Vein endothelial cell (primary cell): Measurements from ENCODE around the gene B4GALT2. TPM values are rescaled to one million over a fixed set of nuclear protein-coding genes. Genes with fewer than 3 reads are reported as not detected.

ENCODE experiments used
- total RNA-seq: library from RNA; depleted of rRNA; stranded (reverse); fragments of >200 nt; gene quantifications from 2 replicates; pipeline ENCODE4 v1.2.3, GENCODE V29; 2012

Gene B4GALT2, protein sequence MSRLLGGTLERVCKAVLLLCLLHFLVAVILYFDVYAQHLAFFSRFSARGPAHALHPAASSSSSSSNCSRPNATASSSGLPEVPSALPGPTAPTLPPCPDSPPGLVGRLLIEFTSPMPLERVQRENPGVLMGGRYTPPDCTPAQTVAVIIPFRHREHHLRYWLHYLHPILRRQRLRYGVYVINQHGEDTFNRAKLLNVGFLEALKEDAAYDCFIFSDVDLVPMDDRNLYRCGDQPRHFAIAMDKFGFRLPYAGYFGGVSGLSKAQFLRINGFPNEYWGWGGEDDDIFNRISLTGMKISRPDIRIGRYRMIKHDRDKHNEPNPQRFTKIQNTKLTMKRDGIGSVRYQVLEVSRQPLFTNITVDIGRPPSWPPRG
- total RNA-seq, result 93.0 and 109 TPM in 2 replicates

DNA sequence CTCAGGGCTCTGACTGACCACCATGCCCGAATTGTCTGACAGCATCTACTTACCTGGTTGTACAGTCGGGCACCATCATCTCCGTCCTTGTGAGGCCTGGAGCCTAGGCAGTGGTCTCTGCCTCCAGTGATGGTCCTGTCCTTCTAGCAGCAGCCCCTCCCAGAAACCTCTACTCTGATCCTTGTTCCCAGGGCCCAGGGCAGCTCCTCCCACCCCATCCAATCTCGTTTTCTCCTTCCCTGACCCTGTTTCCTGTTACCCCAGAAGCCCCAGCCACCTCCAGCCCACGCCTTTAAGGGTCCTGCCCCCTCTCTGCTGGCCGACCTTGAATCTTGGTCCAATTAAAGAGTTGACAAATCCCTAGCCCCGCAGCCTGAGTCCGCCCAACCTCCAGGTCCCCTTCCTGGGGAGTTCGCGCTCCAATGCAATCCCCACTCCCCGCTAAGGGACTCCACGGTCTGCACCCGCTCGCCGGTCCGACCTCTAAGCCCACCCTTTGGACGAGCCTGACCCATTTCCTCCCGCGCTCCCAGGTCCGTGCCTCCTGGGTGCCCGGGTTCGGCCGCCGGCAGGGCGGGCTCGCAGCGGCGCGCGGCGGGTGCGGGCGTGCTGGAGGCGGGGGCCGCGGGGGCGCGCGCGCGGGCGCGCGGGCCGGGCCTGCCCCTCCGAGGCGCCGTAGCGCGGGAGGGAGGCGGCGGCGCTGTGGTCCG lies at the start of gene B4GALT2:
Gene B4GALT2, plus strand, starts transcription at position 660 of the 710 bp plus-strand sequence. CDS start 1,951 bp downstream, outside the sequence.

DNA sequence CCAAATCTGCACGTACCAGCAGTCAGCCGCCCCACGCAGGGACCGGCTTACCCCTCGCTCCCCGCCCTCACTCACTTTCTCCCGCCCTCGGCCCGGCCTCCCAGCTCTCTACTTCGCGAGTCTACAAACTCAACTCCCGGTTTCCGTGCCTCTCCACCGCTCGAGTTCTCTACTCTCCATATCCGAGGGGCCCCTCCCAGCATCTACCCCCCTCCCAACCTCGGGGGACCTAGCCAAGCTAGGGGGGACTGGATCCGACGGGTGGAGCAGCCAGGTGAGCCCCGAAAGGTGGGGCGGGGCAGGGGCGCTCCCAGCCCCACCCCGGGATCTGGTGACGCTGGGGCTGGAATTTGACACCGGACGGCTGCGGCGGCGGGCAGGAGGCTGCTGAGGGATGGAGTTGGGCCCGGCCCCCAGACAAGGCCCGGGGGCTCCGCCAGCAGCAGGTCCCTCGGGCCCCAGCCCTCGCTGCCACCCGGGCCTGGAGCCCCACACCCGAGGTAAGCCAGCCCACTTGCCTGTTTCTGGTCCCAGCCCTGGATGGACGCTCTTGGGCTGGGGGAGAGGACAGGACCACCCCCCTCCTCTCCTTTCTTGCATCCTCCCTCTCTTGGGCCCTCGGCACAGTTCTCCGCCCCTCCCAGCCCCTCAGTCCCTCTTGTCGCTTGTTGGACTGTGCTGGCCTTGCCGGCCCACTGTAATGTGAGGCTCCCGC lies 45.5 kb upstream of the B4GALT2 start, which contains the start of gene ARTN:
Gene ARTN, plus strand, starts transcription at position 416 of the 715 bp plus-strand sequence. CDS start 1,856 bp downstream, outside the sequence.

DNA sequence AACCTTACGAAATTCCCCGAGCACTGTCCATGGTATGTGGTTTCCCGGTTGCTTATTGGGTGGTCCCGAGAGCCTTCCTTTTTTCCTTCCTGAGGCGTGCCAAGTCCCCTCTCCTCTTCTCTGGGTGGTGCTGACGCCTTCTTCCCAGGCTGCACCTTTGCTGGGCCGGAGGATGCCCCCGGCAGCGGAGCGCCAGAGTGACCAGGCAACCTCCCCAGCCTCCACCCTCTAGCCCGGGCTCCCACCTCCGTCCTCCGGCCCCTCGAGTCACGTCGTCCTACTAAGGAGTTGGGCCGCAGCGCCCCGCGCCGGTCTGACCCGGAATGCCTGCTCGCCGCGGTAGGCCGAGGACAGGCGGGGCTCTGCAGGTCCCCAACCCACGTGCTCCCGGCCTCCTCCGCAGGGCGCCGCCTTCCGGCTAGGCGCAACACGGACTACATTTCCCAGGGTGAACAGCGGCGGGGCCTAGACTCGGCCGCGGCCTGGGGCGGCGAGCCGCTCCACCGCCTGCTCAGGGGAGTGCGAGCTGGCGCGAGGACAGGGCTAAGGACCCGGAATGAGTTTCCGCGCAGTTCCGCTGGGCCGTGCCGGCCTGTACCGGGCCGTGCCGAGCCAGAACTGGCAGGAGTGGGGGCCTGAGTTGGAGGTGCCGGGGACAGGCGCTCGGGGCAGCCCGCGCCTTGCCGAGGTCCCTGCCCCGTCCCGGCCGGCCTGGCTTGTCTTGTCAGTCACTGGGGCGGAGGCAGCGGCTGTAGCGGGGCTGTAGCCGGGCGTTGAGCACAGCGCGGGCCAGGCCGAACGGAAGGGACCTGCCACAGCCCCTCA lies 32.6 kb upstream of the B4GALT2 start, which contains the start of gene IPO13:
Gene IPO13, plus strand, starts transcription at position 715 of the 825 bp plus-strand sequence. CDS start 651 bp downstream, outside the sequence.

DNA sequence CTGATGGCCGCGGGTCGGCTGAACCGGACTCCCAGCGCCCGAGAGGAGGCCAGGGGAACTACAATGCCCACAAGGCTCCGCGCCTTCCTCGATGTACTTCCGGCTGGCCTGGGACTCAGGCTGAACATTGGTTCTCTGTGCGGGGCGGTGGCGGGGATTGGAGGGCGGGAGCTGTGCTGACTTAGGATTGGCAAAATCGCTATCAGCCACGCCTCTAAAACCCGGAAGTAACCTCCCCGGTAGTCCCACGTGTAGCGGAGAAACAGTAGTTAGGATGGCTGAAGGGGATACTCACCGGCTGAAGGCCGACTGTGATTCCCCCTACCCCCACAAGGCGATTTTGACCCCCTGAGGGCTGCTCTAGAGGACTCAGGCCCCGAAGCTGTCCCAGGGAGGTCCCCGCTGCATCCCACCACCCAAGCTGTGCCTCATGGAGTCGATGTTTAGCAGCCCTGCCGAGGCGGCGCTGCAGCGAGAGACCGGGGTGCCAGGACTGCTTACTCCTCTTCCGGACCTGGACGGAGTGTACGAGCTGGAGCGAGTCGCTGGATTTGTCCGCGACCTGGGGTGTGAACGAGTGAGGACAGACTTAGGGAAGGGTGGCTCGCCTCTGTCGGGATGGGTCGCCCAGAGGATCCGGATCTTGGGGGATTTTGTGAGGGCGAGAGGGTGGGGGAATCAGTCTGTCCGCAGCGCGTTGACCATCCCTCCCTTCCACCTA lies 9.1 kb upstream of the B4GALT2 start, which contains the start of gene DPH2:
Gene DPH2, plus strand, starts transcription at position 265 of the 721 bp plus-strand sequence. Its CDS starts 166 bp downstream, at position 431.

DNA sequence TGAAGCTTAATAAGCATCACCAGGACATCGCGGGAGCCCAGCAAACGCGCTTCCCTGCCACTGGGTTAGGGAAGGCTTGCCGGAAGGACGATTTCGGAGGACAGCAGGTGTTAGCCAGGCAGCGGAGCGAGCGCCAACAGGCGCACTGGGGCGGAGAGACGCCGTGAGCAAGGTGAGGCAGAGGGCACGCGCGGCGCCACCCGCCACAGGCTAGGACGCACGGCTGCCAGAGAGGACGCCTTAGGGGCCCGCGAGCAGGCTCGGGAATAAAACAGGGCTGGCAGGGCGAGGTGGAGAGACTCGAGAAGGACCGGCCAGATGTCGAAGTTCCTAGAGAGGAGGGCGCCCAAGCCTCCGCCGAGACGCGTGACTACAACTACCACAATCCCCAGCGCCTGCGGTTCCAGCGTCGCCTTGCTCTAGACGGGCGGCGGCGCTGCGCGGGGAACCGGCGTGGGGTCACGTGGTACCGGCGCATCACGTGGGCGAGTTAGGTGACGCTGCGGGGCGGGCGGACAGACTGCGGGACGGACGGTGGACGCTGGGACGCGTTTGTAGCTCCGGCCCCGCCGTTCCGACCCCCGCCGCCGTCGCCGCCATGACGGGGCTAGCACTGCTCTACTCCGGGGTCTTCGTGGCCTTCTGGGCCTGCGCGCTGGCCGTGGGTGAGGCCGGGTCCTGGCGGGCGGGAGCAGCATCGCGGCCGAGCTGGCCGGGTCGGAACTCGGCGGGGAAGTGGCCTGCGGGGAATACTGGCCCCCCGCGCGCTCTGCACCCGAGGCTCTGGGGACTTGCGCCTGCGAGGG lies 4.4 kb upstream of the B4GALT2 start, which contains the start of gene ATP6V0B:
Gene ATP6V0B, plus strand, starts transcription at position 518 of the 806 bp plus-strand sequence. Its CDS starts 81 bp downstream, at position 599.

DNA sequence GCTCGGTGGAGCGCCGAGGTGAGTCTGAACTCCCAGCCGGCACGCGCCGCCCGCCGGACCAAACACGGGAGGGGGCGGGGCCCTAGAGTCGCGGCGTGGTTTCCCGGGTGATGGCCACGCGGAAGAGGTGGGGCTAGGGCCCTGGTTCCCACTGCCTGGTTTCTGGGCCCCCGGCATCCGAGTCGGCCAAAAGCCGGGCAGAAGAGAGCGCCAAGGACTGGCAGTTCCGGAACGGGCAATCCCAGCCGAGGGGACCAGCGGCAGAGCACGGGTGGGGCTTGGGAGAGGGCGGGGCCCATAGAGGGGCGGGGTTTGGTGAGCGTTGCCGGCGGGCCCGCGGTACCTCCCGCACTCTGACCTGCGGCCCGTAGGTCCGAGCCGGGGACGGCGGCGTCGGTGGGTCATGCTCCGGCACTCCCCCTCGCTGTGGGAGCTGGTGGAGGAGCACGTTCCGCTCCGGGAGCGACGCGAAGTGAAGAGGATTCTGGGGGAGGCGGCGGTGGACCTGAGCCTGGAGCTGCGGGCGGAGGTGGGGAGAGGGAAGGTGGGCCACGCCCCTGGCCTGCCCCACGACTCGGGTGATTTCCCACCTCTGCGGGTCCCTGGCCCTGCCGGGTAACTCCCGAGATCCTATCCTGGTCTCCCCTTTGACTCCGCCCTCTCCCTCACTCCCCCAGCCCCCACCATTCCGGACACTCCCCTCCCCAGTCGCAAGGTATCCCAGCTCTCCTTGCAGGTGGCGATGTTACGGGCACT lies 12.6 kb downstream of the B4GALT2 start, which contains the start of gene CCDC24:
Gene CCDC24, plus strand, starts transcription at position 124 of the 756 bp plus-strand sequence. Its CDS starts 280 bp downstream, at position 404.

DNA sequence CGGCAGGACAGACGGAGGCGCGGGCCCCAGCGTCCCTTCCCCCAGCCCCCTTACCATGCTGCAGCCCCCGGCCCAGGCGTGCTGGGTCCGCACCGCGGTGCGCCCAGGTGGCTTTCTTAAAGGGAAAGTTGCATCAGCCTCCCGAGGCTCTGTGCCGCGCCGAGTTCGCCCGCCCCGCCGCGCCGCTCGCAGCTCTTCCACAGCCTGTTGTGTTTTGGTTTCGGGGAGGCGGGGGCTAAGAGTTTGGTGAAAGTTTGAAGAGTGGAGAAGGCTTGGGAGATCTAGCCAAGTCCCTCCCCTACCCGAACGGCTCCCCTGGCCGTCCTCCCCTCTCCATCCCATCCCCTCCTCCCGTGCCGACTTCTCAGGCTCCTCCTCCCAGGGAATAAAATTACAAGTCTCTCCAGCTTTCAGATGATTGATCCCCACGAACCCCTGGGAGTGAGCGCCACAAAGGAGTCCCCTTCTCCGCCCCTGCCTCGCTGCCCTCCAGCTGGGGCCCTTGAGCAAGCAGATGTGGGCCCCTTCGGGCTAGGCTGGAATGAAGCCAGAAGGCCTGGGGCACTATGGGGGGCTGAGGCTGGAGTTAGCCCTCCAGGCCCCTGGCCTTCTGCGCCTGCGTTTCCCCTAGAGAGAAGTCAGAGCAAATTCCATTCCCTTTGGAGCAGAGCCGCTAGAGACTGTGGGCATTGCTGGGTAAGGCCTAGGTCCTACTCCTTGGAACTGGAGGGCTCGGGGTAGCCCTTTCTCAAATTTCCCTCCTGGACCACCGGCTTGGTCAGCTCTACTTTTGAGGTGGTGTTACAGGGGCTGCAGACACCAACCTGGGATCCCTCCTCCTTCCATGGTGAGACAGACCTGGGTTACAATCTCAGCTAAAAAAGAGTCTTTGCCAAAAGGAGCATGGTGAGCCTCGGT lies 52.5 kb downstream of the B4GALT2 start, which contains the start of gene SLC6A9:
Gene SLC6A9, minus strand, starts transcription at position 211 of the 918 bp plus-strand sequence. CDS start 7,185 bp downstream, outside the sequence.

Other genes with a start within 250 kb of the B4GALT2 start
- not detected in 2 replicates for gene ARTN, start 45.4 kb upstream of the B4GALT2 start, total RNA-seq
- 14.6 and 18.0 TPM in 2 replicates for gene IPO13, start 32.3 kb upstream of the B4GALT2 start, total RNA-seq
- gene DPH2, start 9.2 kb upstream of the B4GALT2 start, total RNA-seq, result 22.9 and 26.4 TPM in 2 replicates
- gene ATP6V0B, start 4.2 kb upstream of the B4GALT2 start, total RNA-seq, result 83.9 and 85.5 TPM in 2 replicates
- gene CCDC24, start 12.4 kb downstream of the B4GALT2 start, total RNA-seq, result 2.5 and 2.9 TPM in 2 replicates
- 0.29 and 0.65 TPM in 2 replicates for gene SLC6A9, start 52.3 kb downstream of the B4GALT2 start, total RNA-seq
- not detected in 2 replicates for gene KLF17, start 139.6 kb downstream of the B4GALT2 start, total RNA-seq
- not detected in 2 replicates for gene KLF18, start 162.4 kb downstream of the B4GALT2 start, total RNA-seq
- 16.6 and 16.7 TPM in 2 replicates for gene DMAP1, start 234.3 kb downstream of the B4GALT2 start, total RNA-seq